ENCODE measurements around the gene DUSP5. TPM values are rescaled to one million over a fixed set of nuclear protein-coding genes. Genes with fewer than 3 reads are reported as not detected.
A peak's percentile ranks its signal among the peaks of the same experiment; 100 is the strongest.

DUSP5 gene
- total and polyA plus RNA-seq, 12 donors, result 11.7 to 61.7 (median 17.4) TPM

- Histone ChIP-seq H3K36me3 (replicated peaks in 1 of 2) (peaks cover 0 to 8% of the 10 kb centered on the region in 2 donors), H3K27me3 (no peaks in the 10 kb centered on the region), H3K9me3 (replicated peaks in 1 of 3) (no peaks in the 10 kb centered on the region), H3K4me1 (replicated peaks in 1 of 2) (peaks cover 37 to 72% of the 10 kb centered on the region in 2 donors), H3K4me3 (peak overlapping the region in 1 of 4 donors; percentile 14), H3K27ac (peak overlapping the region; percentile 44 to 83 (median 72))
- 13 to 21% (median 19%) methylated on average over 3 to 4 of the region's 4 CpGs for WGBS, 4 donors
- DNase-seq, result peak in 6 of 7 donors; percentile 52 to 80 (median 70)
- intact Hi-C loops (cut with DNase I), result no loop called here
- TF ChIP-seq CTCF (IDR thresholded peaks at IDR 0.05) (no peak), POLR2A (IDR thresholded peaks at IDR 0.05) (no peak)
Measured at GRCh38 chr10:110504111-110504735, 6.5 kb downstream of the DUSP5 start.

- H3K36me3 ChIP-seq (replicated peaks in 1 of 2), result peaks cover 0 to 12% of the 10 kb centered on the region in 2 donors
- TF ChIP-seq CTCF (IDR thresholded peaks at IDR 0.05), result no peak
- no peaks in the 10 kb centered on the region for H3K27me3 ChIP-seq
- 71 to 78% (median 73%) methylated on average over 6 of the region's 6 CpGs for WGBS, 4 donors
- no peak overlapping the region for H3K4me3 ChIP-seq
- peak overlapping the region in 2 of 5 donors; percentile 82 to 83 for H3K27ac ChIP-seq
- intact Hi-C loops (cut with DNase I), result no loop called here
- no peaks in the 10 kb centered on the region for H3K9me3 ChIP-seq (replicated peaks in 1 of 3)
- H3K4me1 ChIP-seq (replicated peaks in 1 of 2), result peaks cover 33 to 62% of the 10 kb centered on the region in 2 donors
- DNase-seq, result no peak
Measured at GRCh38 chr10:110505130-110505770, 7.5 kb downstream of the DUSP5 start.

- Histone ChIP-seq H3K36me3 (replicated peaks in 1 of 2) (peaks cover 0 to 21% of the 10 kb centered on the region in 2 donors), H3K27ac (peak overlapping the region in 3 of 5 donors; percentile 9 to 82 (median 10)), H3K9me3 (replicated peaks in 1 of 3) (no peaks in the 10 kb centered on the region), H3K4me3 (no peak overlapping the region), H3K27me3 (no peaks in the 10 kb centered on the region), H3K4me1 (replicated peaks in 1 of 2) (peaks cover 27 to 50% of the 10 kb centered on the region in 2 donors)
- no peak for DNase-seq
- TF ChIP-seq CTCF (IDR thresholded peaks at IDR 0.05) (no peak), POLR2A (IDR thresholded peaks at IDR 0.05) (no peak)
- intact Hi-C loops (cut with DNase I), result no loop called here
- 62 to 80% (median 73%) methylated on average over 2 of the region's 2 CpGs for WGBS, 4 donors
Measured at GRCh38 chr10:110506448-110506847, 8.7 kb downstream of the DUSP5 start.

GRCh38 chr10:110507346-110507745 is 9.6 kb downstream of the DUSP5 start:
- TF ChIP-seq POLR2A (IDR thresholded peaks at IDR 0.05), result no peak
- TF ChIP-seq CTCF (IDR thresholded peaks at IDR 0.05), result no peak
- Histone ChIP-seq H3K4me3 (no peak overlapping the region), H3K4me1 (replicated peaks in 1 of 2) (peaks cover 23 to 43% of the 10 kb centered on the region in 2 donors), H3K27me3 (no peaks in the 10 kb centered on the region), H3K9me3 (replicated peaks in 1 of 3) (no peaks in the 10 kb centered on the region), H3K27ac (peak overlapping the region in 1 of 5 donors; percentile 15), H3K36me3 (replicated peaks in 1 of 2) (peaks cover 0 to 21% of the 10 kb centered on the region in 2 donors)
- intact Hi-C loops (cut with DNase I), result no loop called here
- WGBS, 4 donors, result 86 to 91% (median 88%) methylated on average over 6 of the region's 6 CpGs
- DNase-seq, result no peak
